Pancreas (tissue), 8 donors: ENCODE measurements around the gene RAB6D. TPM values are rescaled to one million over a fixed set of nuclear protein-coding genes. Genes with fewer than 3 reads are reported as not detected.

Experiments
- polyA plus RNA-seq, 2 donors: library from polyadenylated mRNA; stranded (reverse); fragments of 200-250 nt; gene quantifications; one replicate each; pipeline ENCODE4 v1.2.3, GENCODE V29; 2013
- total RNA-seq, 6 donors: library from RNA; stranded (reverse); fragmentation: NEBNext Ultra II Directional in 4 of 6; extraction: Animal tissue kit (Norgen Biotek cat#: 25700) in 4 of 6; gene quantifications; one replicate each; pipeline versions ENCODE4 v1.2.1 to v1.2.4, GENCODE V29; 2021 to 2023
- donor health status: healthy with polysubstance abuse.
- donor health status: DM: no; HTN: no; CAD: no; lungs with moderate emphysema.
- donor health status: DM: no; HTN: no; CAD: no.
- donor health status: Bipolar disorder and iron deficiency.
- donor health status: DM: yes; HTN: yes; CAD: no.
- donor health status: DM: no; HTN: no; CAD: no.
- donor health status: DM: no; HTN: no; CAD: no.
- donor health status: DM: yes; HTN: yes; CAD: no.

The RAB6D gene
- total and polyA plus RNA-seq, 8 donors = 0.08 to 0.14 TPM; not detected in 6

Other genes with a start within 250 kb of the RAB6D start
- under 1 TPM in 2 of 6 donors, not detected in 4; 0.03 to 0.04 TPM for gene POTEE, start 154.6 kb downstream of the RAB6D start, total RNA-seq
- under 1 TPM in 1 of 2 donors, not detected in 1; 0.02 TPM for gene POTEE, start 154.6 kb downstream of the RAB6D start, polyA plus RNA-seq
- gene TUBA3D, start 112.0 kb upstream of the RAB6D start, total RNA-seq = not detected
- under 1 TPM; 0.12 to 0.23 TPM for gene TUBA3D, start 112.0 kb upstream of the RAB6D start, polyA plus RNA-seq
- 10 to 100 TPM; 38.7 to 64.7 (median 57.6) TPM for gene MZT2A, start 128.2 kb upstream of the RAB6D start, total RNA-seq
- gene MZT2A, start 128.2 kb upstream of the RAB6D start, polyA plus RNA-seq = 100 to 1,000 TPM in 1 of 2 donors, 10 to 100 TPM in 1; 56.0 to 106 TPM
- gene CCDC74A, start 163.7 kb upstream of the RAB6D start, total RNA-seq = 1 to 10 TPM in 4 of 6 donors, under 1 TPM in 2; 0.35 to 3.6 (median 1.2) TPM
- gene CCDC74A, start 163.7 kb upstream of the RAB6D start, polyA plus RNA-seq = 10 to 100 TPM in 1 of 2 donors, 1 to 10 TPM in 1; 4.6 to 10.6 TPM